SK-N-SH treated with all-trans-retinoic acid at 6 μM for 48 hours (cell line): Measurements from ENCODE around the gene GRIP1.

ENCODE experiments used
- ARNTL ChIP-seq: fragments of 450-650 bp; formaldehyde crosslinking; IDR thresholded peaks from 2 replicates; pipeline ENCODE4 v1.5.0; 2020; ENCODE audit warnings: low read depth, mild to moderate bottlenecking, moderate library complexity, borderline replicate concordance
- GLIS3 ChIP-seq: fragments of 250-450 bp; sonication (Bioruptor Pico); IDR thresholded peaks from 2 replicates; pipeline ENCODE4 v1.5.0; 2020; ENCODE audit warnings: mild to moderate bottlenecking, moderate library complexity
- TF ChIP-seq, protein P1 (sequence below): fragments of 250-450 bp; sonication (Bioruptor Pico); IDR thresholded peaks from 2 replicates; pipeline ENCODE4 v1.5.1; 2021; ENCODE audit warnings: mild to moderate bottlenecking, moderate library complexity

- TF ChIP-seq GLIS3 (no peak), ARNTL (no peak)
- TF ChIP-seq, protein P1, sequence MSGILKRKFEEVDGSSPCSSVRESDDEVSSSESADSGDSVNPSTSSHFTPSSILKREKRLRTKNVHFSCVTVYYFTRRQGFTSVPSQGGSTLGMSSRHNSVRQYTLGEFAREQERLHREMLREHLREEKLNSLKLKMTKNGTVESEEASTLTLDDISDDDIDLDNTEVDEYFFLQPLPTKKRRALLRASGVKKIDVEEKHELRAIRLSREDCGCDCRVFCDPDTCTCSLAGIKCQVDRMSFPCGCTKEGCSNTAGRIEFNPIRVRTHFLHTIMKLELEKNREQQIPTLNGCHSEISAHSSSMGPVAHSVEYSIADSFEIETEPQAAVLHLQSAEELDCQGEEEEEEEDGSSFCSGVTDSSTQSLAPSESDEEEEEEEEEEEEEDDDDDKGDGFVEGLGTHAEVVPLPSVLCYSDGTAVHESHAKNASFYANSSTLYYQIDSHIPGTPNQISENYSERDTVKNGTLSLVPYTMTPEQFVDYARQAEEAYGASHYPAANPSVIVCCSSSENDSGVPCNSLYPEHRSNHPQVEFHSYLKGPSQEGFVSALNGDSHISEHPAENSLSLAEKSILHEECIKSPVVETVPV = no peak
These were observed 252.2 kb downstream of the GRIP1 start for GRCh38 chr12:66426696-66427095.
